ENCODE measurements around the gene HSPA14. TPM values are rescaled to one million over a fixed set of nuclear protein-coding genes. Genes with fewer than 3 reads are reported as not detected.

Gene HSPA14
- total and polyA plus RNA-seq, 10 of the 15 experiments (the other 5 are each of a cell fraction or from before 2014, with no cell fraction given) = 26.6 to 56.1 (median 34.3) TPM

- intact Hi-C loops (cut with micrococcal nuclease; ENCODE audit: unreplicated experiment) = no loop called here
- TF ChIP-seq SMC3 (IDR thresholded peaks at IDR 0.05; ENCODE audit: borderline replicate concordance, low read length) (no peak), BACH1 (IDR thresholded peaks at IDR 0.05; ENCODE audit: borderline replicate concordance) (no peak), EP300 (IDR thresholded peaks at IDR 0.05; ENCODE audit: borderline replicate concordance in 1 of 2, control insufficient read depth in 1 of 2, low read depth in 2 of 2, low read length in 2 of 2) (no peak), NFXL1 (IDR thresholded peaks at IDR 0.05; ENCODE audit: borderline replicate concordance) (no peak), STAT1 (conservative IDR thresholded peaks at IDR 0.05) (no peak), USF1 (IDR thresholded peaks at IDR 0.05; ENCODE audit: borderline replicate concordance, extremely low read length, insufficient read depth, low read depth, low read length) (no peak), EGR1 (IDR thresholded peaks at IDR 0.05; ENCODE audit: borderline replicate concordance in 1 of 2, low read depth in 2 of 2, low read length in 2 of 2) (no peak), PML (IDR thresholded peaks at IDR 0.05; ENCODE audit: low read length) (no peak), RB1 (IDR thresholded peaks at IDR 0.05; ENCODE audit: borderline replicate concordance) (no peak), BCL3 (IDR thresholded peaks at IDR 0.05; ENCODE audit: borderline replicate concordance, insufficient read depth, low read depth, low read length, poor library complexity, severe bottlenecking) (no peak), MAX (IDR thresholded peaks at IDR 0.05; ENCODE audit: low read depth, low read length) (no peak), TARDBP (IDR thresholded peaks at IDR 0.05; ENCODE audit: borderline replicate concordance) (no peak), IKZF2 (IDR thresholded peaks at IDR 0.05) (no peak), PRDM15 (CRISPR knock-in tag; IDR thresholded peaks at IDR 0.05) (no peak), SREBF2 (IDR thresholded peaks at IDR 0.05; ENCODE audit: low read length) (no peak), MEF2A (IDR thresholded peaks at IDR 0.05; ENCODE audit: insufficient read depth, low read depth, low read length) (no peak), RAD51 (IDR thresholded peaks at IDR 0.05) (no peak)
- no peak overlapping the region for H2AFZ ChIP-seq (ENCODE audit: control insufficient read depth, low read depth, low read length)
- no peaks in the 10 kb centered on the region for H3K9me3 ChIP-seq (replicated peaks; ENCODE audit: control insufficient read depth, insufficient read depth, low read length)
- H3K36me3 ChIP-seq (ENCODE audit: control insufficient read depth in 2 of 2, insufficient read depth in 2 of 2, low read length in 1 of 2) = no peaks in the 10 kb centered on the region
- no peaks in the 10 kb centered on the region for H3K4me1 ChIP-seq (ENCODE audit: control insufficient read depth, insufficient read depth, low read length)
- H3K4me3 ChIP-seq = no peak overlapping the region
- ChIA-PET CTCF (no interaction called here), SMC1A (ENCODE audit: uncharacterized antibody, unreplicated experiment) (interaction anchor here (0.8 to 1.2 kb wide), 2 partner anchors 13 to 269 kb away, joined by 3 read pairs; no protein-coding TSS in a partner anchor), POLR2A (no interaction called here), RAD21 (ENCODE audit: unreplicated experiment) (no interaction called here)
- FAIRE-seq (no peak), ATAC-seq (no peak), DNase-seq (ENCODE audit: low read depth, low spot score) (no peak)
- H3K79me2 ChIP-seq (ENCODE audit: control insufficient read depth, insufficient read depth, low read length) = no peaks in the 10 kb centered on the region
- 14% methylated on average over 3 of the region's 3 CpGs for whole genome bisulfite sequencing (ENCODE audit: insufficient coverage, insufficient replicate concordance, low lambda C conversion rate, missing lambda C conversion rate)
- BruUV-seq (replicated peaks) = no TSS peak
- no peak overlapping the region for H3K4me2 ChIP-seq (ENCODE audit: control insufficient read depth, insufficient read depth)
- no peaks in the 10 kb centered on the region for H3K27me3 ChIP-seq (replicated peaks in 1 of 2; ENCODE audit: control insufficient read depth in 2 of 2, insufficient read depth in 2 of 2, low read length in 1 of 2)
- H4K20me1 ChIP-seq (ENCODE audit: control insufficient read depth, insufficient read depth) = no peaks in the 10 kb centered on the region
- H3K27ac ChIP-seq (ENCODE audit: control insufficient read depth, insufficient read depth) = no peak overlapping the region
- in situ Hi-C loops (cut with MboI) = no loop called here
- no peak overlapping the region for H3K9ac ChIP-seq (ENCODE audit: control insufficient read depth, insufficient read depth, low read length)
Measured at GRCh38 chr10:14806318-14806717, 31.8 kb upstream of the HSPA14 start.

Measured in GM12878 (cell line).